Right renal cortex interstitium (tissue), 3 donors: ENCODE results near the gene GLYR1. TPM values are rescaled to one million over a fixed set of nuclear protein-coding genes. Genes with fewer than 3 reads are reported as not detected.

Source experiments
- DNase-seq, 3 donors: peaks; one replicate each; pipeline ENCODE4 v3.0.0-alpha.2; 2013; ENCODE audit warnings: low read depth in 3 of 3, low spot score in 2 of 3
- polyA plus RNA-seq, 3 donors: library from polyadenylated mRNA; unstranded; fragments of 120-200 nt; gene quantifications; one replicate each; pipeline ENCODE4 v1.2.1, GENCODE V29; 2013; ENCODE audit not compliant: insufficient read length in 3 of 3

Gene GLYR1
- polyA plus RNA-seq, 3 donors, result 130 to 138 (median 134) TPM

DNA sequence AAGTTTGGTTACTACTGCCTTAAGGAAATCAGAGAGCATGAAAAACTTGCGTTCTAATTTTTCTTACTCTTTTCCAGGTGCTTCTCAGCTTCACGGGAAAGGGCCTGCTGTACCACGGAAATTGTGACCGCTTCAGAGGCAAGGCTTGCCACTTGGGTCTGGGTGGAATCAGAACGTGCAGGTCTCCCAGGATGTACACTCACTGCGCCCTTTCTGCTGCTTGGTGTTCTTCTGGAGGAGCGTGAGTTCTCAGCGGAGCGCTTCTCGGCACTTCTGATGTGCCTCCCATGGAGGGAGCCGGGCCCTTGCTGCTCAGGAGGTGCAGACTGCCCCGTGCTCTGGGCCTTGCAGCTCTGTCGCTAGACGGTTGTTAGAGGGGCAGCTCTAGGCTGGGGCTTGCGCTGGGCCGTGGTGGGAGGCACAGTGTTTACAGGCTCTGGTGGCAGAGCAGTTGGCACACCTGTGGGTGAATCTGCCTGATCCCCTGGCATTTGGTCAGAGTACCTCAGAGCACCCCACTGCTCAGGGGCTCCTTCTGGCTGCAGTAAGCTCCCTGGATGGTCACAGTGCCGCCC, 33.0 kb upstream of the GLYR1 start:
- DNase-seq, result no peak

- DNase-seq, result no peak
Measured at GRCh38 chr16:4879049-4879448, 32.0 kb upstream of the GLYR1 start.

GRCh38 chr16:4877380-4877685, 30.2 kb upstream of the GLYR1 start:
- no peak for DNase-seq

DNA sequence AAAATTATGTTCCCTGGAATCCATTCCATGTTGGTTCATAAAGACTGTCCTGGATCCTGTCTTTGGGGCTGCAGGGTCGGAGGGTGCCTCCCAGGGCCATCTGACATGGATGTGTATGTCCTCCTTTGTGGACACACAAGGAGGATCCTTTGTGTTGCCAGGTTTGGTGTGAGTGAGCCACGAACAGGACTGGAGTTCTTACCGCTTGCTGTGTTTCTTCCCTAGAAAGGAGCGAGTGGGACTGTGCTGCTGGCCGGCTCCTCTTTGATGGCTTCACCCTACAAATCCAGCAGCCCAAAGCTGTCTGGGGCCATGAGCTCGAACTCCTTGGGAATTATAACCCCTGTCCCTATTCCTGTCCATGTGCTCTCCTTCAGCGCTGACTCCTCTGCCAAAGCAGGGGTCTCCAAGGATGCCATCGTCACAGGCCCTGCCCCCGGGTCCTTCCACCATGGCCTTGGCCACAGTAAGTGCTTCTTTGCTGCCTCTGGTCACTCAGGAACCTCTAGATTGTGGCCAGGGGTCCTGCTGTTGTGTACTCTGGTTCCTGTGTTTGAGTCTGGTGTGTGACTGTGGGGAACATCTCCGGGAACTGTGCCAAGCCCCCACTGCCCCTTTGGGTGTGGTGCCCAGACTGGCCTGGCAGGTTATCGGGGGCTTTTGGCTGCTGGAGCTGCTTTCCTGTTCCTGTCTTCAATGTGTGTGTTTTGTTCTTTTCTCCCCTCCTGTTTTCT, 29.7 kb upstream of the GLYR1 start:
- no peak for DNase-seq

DNA sequence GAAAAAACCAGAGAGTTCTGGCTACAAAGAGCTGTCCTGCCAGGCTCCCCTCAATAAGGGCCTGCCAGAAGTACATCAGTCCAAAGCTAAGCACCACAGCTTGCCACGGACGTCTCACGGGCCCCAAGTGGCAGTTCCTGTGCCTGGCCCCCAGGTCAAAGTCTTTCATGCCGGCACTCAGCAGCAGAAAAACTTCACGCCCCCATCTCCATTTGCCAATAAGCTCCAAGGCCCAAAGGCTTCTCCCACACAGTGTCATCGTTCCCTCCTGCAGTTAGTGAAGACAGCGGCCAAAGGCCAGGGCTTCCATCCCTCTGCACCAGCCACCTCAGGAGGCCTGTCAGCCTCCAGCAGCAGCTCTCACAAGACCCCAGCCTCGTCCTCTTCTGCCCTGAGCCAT, 27.6 kb upstream of the GLYR1 start:
- DNase-seq, result no peak

GRCh38 chr16:4873091-4873490, 26.0 kb upstream of the GLYR1 start:
- DNase-seq, result no peak

DNA sequence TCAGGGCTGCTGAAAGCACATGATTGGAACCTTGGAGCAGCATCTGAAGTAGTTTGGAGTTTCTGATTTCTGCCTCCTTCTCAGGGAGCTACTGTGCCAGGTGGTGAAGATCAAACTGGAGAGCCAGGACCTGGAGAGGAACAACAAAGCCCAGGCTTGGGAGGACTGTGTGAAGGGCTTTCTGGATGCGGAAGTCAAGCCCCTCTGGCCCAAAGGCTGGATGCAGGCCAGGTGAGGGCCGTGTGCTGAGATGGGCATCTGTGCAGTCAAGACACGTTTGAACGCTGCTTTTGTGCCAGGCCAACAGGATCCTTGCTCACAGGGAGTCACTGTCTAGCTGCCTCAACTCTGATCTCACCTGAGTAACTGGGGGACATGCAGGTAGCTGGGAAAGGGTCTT, 24.0 kb upstream of the GLYR1 start:
- DNase-seq, result no peak

GRCh38 chr16:4870138-4870671, 23.1 kb upstream of the GLYR1 start:
- no peak for DNase-seq

GRCh38 chr16:4869147-4869805, 22.2 kb upstream of the GLYR1 start:
- no peak for DNase-seq

DNA sequence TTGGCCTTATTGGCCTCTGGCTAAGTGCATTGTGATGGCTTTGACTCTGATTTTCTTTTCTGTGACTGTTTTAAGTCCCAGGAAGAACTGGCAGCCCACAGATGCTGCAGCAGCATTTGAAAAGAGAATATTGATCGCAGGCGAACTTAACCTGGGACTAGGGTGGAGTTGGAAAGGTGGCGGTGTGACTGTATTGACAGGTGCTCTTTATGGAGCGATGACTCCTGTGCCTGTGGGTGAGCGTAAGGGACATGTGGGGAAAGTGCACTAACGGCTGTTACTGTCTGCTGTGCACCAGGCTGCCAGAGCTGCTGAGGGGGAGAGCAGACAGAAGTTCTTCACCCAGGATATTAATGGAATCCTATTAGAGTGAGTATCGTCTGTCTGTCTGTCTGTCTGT, 21.4 kb upstream of the GLYR1 start:
- no peak for DNase-seq

GRCh38 chr16:4868026-4868425, 20.9 kb upstream of the GLYR1 start:
- DNase-seq, result peak in 1 of 3 donors; percentile 36

- no peak for DNase-seq
Measured at GRCh38 chr16:4866586-4866985, 19.5 kb upstream of the GLYR1 start.

DNA sequence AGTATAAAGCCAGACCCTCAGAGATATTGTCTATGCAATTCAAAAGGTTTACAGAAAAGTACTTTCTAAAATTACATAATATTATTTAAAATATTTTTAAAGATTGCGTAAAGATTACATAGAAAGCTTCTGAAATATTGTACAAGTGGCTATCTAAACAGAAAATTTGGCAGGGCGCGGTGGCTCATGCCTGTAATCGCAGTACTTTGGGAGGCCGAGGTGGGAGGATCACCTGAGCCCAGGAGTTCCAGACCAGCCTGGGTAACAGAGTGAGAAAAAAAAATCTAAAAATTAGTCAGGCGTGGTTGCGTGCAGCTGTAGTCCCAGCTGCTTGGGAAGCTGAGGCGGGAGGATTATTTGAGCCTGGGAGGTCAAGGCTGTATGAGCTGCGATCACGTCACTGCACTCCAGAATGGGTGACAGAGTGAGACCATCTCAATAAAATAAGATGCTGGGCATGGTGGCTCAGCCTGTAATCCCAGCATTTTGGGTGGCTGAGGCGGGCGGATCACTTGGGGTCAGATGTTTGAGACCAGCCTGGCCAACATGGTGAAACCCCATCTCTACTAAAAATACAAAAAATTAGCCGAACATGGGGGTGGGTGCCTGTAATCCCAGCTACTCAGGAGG, 18.3 kb upstream of the GLYR1 start:
- no peak for DNase-seq

DNA sequence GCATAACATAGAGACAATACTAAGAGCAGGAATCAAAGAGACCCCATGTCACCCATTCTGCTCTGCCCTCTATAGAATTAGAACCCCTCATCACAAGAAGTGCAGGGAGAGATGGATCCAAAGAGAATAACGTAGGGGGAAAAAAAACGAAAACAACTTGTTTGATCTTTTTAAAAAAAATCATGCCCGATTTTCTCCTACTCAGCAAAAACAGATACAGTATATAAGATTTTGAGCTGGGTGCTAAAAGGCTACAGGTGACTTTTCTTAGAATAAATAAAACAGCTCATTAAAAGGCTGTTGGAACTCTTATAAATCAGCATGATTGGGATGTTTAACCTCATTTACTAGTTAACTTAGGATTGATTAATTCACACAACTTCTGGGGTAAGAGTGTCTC, 17.6 kb upstream of the GLYR1 start:
- DNase-seq, result no peak

DNA sequence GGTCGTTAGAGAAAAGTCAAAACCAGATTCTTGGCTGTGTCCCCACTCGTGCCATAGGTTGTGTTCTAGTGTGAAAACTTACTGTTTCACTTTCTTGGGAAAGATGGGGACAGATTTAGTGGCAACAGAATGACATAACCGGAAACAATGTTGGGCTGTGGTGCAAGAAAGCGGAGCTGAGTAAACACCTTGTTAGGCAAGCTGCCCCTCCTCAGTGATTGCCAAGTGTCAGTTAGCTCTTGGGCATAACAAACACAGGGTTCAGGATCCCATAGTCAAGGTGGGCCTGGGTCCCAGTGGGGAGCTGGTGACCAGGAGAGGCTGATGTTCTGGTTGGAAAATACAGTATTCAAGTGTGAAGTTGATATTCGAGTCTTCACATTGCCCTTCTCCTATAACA, 15.6 kb upstream of the GLYR1 start:
- DNase-seq, result no peak

DNA sequence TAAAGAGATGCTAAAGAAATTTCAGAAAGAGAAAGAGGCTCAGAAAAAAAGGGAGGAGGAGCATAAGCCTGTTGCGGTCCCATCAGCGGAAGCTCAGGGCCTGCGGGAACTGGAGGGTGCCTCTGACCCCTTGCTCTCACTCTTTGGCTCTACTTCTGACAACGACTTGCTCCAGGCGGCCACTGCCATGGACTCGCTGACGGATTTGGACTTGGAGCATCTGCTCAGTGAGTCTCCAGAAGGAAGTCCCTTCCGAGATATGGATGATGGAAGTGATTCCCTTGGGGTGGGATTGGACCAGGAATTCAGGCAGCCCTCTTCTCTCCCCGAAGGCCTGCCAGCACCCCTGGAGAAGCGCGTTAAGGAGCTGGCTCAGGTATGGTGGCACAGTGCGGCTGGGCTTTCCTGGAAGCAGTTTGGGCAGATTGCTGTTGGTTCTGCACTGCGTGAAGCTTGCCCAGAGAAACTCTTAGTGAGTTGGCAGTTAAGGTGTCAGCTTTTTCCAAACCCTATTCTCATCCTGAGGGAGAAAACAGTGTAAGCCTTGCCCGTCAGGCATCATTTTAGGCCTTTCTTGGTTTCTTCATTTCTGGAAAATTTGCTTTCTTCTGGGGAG, 13.7 kb upstream of the GLYR1 start:
- DNase-seq, result no peak

GRCh38 chr16:4859900-4860255, 12.8 kb upstream of the GLYR1 start:
- no peak for DNase-seq

DNA sequence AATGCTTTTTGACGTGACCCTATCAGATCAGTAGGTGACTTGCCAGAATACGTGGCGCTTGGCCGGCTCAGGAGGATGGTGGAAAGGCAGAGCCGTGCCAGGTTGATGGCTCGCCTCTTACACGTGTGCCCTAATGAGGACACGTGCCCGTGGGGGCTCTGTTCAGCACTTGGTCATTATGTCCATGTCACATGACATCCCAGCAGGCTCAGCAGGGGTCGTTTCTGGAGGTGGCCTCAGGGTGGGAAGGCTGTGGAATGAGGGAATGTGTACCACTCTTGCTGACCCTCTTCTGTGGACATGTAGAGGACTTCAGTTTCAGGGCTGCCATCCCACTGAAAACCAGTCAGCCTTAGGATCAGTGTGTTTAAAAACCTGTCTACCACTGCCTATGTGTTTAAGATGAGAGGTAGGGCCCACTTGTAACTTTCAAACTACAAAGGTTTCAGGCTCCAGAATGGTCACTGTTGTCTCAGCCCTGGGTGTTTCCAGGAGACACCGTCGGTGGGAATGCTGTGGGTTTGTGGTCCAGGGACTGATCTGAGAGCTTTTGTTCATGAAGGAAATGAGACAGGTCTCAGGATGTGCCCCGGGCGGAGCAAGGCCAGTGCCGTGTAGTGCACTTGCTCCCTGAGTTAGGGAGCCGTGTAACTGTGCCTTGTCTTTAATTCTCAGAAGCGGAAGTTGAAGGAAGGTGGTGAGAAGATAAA, 12.3 kb upstream of the GLYR1 start:
- DNase-seq, result no peak

DNA sequence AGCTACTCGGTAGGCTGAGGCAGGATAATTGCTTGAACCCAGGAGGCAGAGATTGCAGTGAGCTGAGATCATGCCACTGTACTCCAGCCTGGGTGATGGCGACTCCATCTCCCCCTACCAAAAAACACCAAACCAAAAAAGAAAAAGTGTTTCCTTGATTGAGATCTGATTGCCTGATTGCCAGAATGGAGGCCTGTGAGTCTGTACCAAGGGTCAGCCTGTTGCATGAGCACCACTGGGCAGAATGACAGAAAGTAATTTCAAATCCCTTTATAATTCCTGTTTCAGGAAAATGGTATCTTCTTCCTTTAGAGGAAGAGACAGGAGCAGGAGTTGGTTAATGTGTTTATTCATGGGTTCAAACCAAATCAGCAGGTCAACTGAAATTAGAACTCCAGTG, 8.7 kb upstream of the GLYR1 start:
- no peak for DNase-seq

GRCh38 chr16:4855371-4855770, 8.3 kb upstream of the GLYR1 start:
- no peak for DNase-seq
